CD14-positive monocyte (primary cell): ENCODE measurements around the gene SSBP2. TPM values are rescaled to one million over a fixed set of nuclear protein-coding genes. Genes with fewer than 3 reads are reported as not detected.
A peak's percentile ranks its signal among the peaks of the same experiment; 100 is the strongest.

Experiments
- DNase-seq, 3 donors: peaks; one replicate each; pipeline ENCODE4 v3.0.0-alpha.2; 2011 to 2022
- H2AFZ ChIP-seq: 2 replicates; pipeline ENCODE4 v1.6.0; 2012; ENCODE audit warnings: mild to moderate bottlenecking, low read depth, low read length, inconsistent platforms; ENCODE audit not compliant: insufficient read depth, poor library complexity, severe bottlenecking
- H3K27ac ChIP-seq, 2 donors: 1 replicate in 1 of 2; 2 replicates in 1 of 2; pipeline ENCODE4 v1.5.1; 2012 to 2013; ENCODE audit warnings: low read length in 2 of 2, control low read depth in 1 of 2, inconsistent platforms in 1 of 2, low read depth in 1 of 2, mild to moderate bottlenecking in 1 of 2
- H3K27me3 ChIP-seq, 2 donors: one replicate each; pipeline versions ENCODE4 v1.6.0 to v1.6.1; 2011 to 2013; ENCODE audit warnings: low read length in 2 of 2; ENCODE audit not compliant: control insufficient read depth in 2 of 2, insufficient read depth in 2 of 2
- H3K36me3 ChIP-seq, 2 donors: replicated peaks in 1 of 2; 1 replicate in 1 of 2; 2 replicates in 1 of 2; pipeline versions ENCODE4 v1.5.1 to v1.6.1; 2012 to 2013; ENCODE audit warnings: low read length in 2 of 2, control low read depth in 1 of 2, inconsistent platforms in 1 of 2, mild to moderate bottlenecking in 1 of 2; ENCODE audit not compliant: insufficient read depth in 2 of 2, control insufficient read depth in 1 of 2
- H3K4me1 ChIP-seq, 2 donors: 1 replicate in 1 of 2; 2 replicates in 1 of 2; pipeline versions ENCODE4 v1.5.1 to v1.6.1; 2012 to 2013; ENCODE audit warnings: low read length in 2 of 2, control low read depth in 1 of 2, inconsistent platforms in 1 of 2, mild to moderate bottlenecking in 1 of 2, moderate library complexity in 1 of 2; ENCODE audit not compliant: insufficient read depth in 2 of 2, control insufficient read depth in 1 of 2
- H3K4me2 ChIP-seq: replicated peaks from 2 replicates; pipeline ENCODE3; 2012; ENCODE audit warnings: low read length, moderate library complexity, mild to moderate bottlenecking; ENCODE audit not compliant: poor library complexity, severe bottlenecking; ENCODE audit errors: extremely low read depth
- H3K4me3 ChIP-seq, 3 experiments: fragments of 200-600 bp in 1 of 3; sonication (generic) in 1 of 3; replicated peaks in 1 of 3; 1 replicate in 2 of 3; 2 replicates in 1 of 3; pipeline ENCODE4 v1.5.1; 2011 to 2013; ENCODE audit warnings: low read length in 3 of 3, mild to moderate bottlenecking in 3 of 3, control low read depth in 2 of 3, low read depth in 2 of 3, inconsistent platforms in 1 of 3, moderate library complexity in 1 of 3
- H3K79me2 ChIP-seq: 2 replicates; pipeline ENCODE4 v1.6.0; 2012; ENCODE audit warnings: mild to moderate bottlenecking, control low read depth, inconsistent platforms, low read length, moderate library complexity; ENCODE audit not compliant: insufficient read depth
- H3K9ac ChIP-seq: 2 replicates; pipeline ENCODE4 v1.6.0; 2017; ENCODE audit warnings: low read length, mild to moderate bottlenecking; ENCODE audit not compliant: insufficient read depth, poor library complexity, severe bottlenecking
- H3K9me3 ChIP-seq, 2 donors: replicated peaks in 1 of 2; 1 replicate in 1 of 2; 2 replicates in 1 of 2; pipeline versions ENCODE4 v1.5.1 to v1.6.1; 2012 to 2013; ENCODE audit warnings: low read length in 2 of 2, control low read depth in 1 of 2; ENCODE audit not compliant: control insufficient read depth in 1 of 2, insufficient read depth in 1 of 2
- H4K20me1 ChIP-seq: 2 replicates; pipeline ENCODE4 v1.6.0; 2012; ENCODE audit warnings: mild to moderate bottlenecking, low read length, control low read depth, moderate library complexity; ENCODE audit not compliant: insufficient read depth
- H3K27ac Mint-ChIP-seq, 7 donors: one replicate each; pipeline ENCODE4 v1.8.0; 2020; ENCODE audit warnings: mild to moderate bottlenecking in 7 of 7, mixed read lengths in 7 of 7, moderate library complexity in 6 of 7, inconsistent platforms in 2 of 7
- H3K27me3 Mint-ChIP-seq, 3 donors: one replicate each; pipeline ENCODE4 v1.8.0; 2021 to 2022; ENCODE audit warnings: low read depth in 3 of 3, mild to moderate bottlenecking in 3 of 3, mixed read lengths in 3 of 3, moderate library complexity in 3 of 3, inconsistent platforms in 1 of 3
- H3K36me3 Mint-ChIP-seq, 2 donors: one replicate each; pipeline ENCODE4 v1.8.0; 2020; ENCODE audit warnings: mixed read lengths in 2 of 2, inconsistent platforms in 1 of 2, mild to moderate bottlenecking in 1 of 2
- H3K4me1 Mint-ChIP-seq: one replicate; pipeline ENCODE4 v1.8.0; 2020; ENCODE audit warnings: mild to moderate bottlenecking, mixed read lengths
- H3K4me3 Mint-ChIP-seq, 2 donors: one replicate each; pipeline ENCODE4 v1.8.0; 2020; ENCODE audit warnings: mild to moderate bottlenecking in 2 of 2, mixed read lengths in 2 of 2, moderate library complexity in 1 of 2
- H3K9me3 Mint-ChIP-seq, 7 donors: one replicate each; pipeline ENCODE4 v1.8.0; 2020 to 2022; ENCODE audit warnings: mixed read lengths in 7 of 7, mild to moderate bottlenecking in 6 of 7, moderate library complexity in 6 of 7, inconsistent platforms in 2 of 7
- WGBS: methylation state at CpG from one replicate; pipeline ENCODE4 v1.1.5; 2013; ENCODE audit warnings: missing lambda C conversion rate; ENCODE audit not compliant: insufficient coverage; 5-methylcytosine and 5-hydroxymethylcytosine counted together
- intact Hi-C, 2 donors: fragments of 100-400 bp; cut with micrococcal nuclease; formaldehyde crosslinking; loops; one replicate each; pipeline versions ENCODE4 v1.15.0 to v1.15.1; 2023
- polyA plus RNA-seq, 3 donors: library from polyadenylated mRNA; depleted of rRNA in 1 of 3; unstranded in 2 of 3; stranded (reverse) in 1 of 3; fragments of 300-500 nt in 2 of 3; fragments of >200 nt in 1 of 3; fragmentation: Illumina TruSeq in 2 of 3; gene quantifications; 1 replicate in 2 of 3; 2 replicates in 1 of 3; pipeline ENCODE4 v1.2.3, GENCODE V29; 2012 to 2021
- TF ChIP-seq, protein P1 (sequence below): fragments of 200-600 bp; IDR thresholded peaks from one replicate; pipeline ENCODE4 v1.8.0; 2022; ENCODE audit warnings: antibody characterized with exemption, mild to moderate bottlenecking

Gene SSBP2
- polyA plus RNA-seq, 3 donors: 29.1 to 55.2 (median 53.4) TPM

DNA sequence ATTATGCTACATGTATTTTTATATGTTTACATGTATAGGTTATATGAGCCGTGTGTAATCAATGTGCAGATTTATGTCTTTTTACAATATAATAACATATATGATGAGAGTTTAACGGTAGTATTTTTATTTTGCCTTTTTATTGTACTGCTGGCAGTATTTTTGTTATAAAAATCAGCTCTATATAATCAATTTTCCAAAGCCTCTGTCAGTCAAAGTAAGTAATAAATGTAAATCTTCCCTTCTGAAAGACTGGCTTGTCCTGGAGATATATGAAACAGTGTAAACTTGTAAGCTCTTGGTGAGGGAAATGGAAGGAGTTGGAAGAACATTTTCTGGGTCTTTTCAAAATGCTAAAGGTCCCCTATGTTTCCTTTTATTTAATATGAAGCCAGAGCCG, 173.8 kb downstream of the SSBP2 start:
- Histone ChIP-seq H4K20me1 (no peaks in the 10 kb centered on the region), H3K27ac (no peak overlapping the region), H3K9ac (no peak overlapping the region), H3K27me3 (no peaks in the 10 kb centered on the region), H3K4me1 (peaks cover 0 to 6% of the 10 kb centered on the region in 2 donors), H2AFZ (no peak overlapping the region), H3K79me2 (no peaks in the 10 kb centered on the region), H3K4me2 (no peak overlapping the region), H3K36me3 (no peaks in the 10 kb centered on the region), H3K4me3 (no peak overlapping the region), H3K9me3 (no peaks in the 10 kb centered on the region)
- no peaks in the 10 kb centered on the region for H3K27me3 Mint-ChIP-seq
- TF ChIP-seq, protein P1, sequence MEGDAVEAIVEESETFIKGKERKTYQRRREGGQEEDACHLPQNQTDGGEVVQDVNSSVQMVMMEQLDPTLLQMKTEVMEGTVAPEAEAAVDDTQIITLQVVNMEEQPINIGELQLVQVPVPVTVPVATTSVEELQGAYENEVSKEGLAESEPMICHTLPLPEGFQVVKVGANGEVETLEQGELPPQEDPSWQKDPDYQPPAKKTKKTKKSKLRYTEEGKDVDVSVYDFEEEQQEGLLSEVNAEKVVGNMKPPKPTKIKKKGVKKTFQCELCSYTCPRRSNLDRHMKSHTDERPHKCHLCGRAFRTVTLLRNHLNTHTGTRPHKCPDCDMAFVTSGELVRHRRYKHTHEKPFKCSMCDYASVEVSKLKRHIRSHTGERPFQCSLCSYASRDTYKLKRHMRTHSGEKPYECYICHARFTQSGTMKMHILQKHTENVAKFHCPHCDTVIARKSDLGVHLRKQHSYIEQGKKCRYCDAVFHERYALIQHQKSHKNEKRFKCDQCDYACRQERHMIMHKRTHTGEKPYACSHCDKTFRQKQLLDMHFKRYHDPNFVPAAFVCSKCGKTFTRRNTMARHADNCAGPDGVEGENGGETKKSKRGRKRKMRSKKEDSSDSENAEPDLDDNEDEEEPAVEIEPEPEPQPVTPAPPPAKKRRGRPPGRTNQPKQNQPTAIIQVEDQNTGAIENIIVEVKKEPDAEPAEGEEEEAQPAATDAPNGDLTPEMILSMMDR: no peak
- no peak for DNase-seq
- H3K27ac Mint-ChIP-seq: no peak overlapping the region
- WGBS: no CpG with 5 or more reads among the region's 3 CpGs
- peaks cover 7% of the 10 kb centered on the region for H3K4me1 Mint-ChIP-seq
- H3K9me3 Mint-ChIP-seq: peaks cover 0 to 3% (median 0%) of the 10 kb centered on the region in 7 donors
- no peak overlapping the region for H3K4me3 Mint-ChIP-seq
- intact Hi-C loops: no loop called here
- peaks cover 5 to 7% of the 10 kb centered on the region in 2 donors for H3K36me3 Mint-ChIP-seq

- H2AFZ ChIP-seq: no peak overlapping the region
- intact Hi-C loops: no loop called here
- H3K79me2 ChIP-seq: no peaks in the 10 kb centered on the region
- no peak overlapping the region for H3K4me3 Mint-ChIP-seq
- H3K9me3 ChIP-seq: no peaks in the 10 kb centered on the region
- peaks cover 0 to 6% of the 10 kb centered on the region in 2 donors for H3K4me1 ChIP-seq
- no peak overlapping the region for H3K27ac ChIP-seq
- no peak overlapping the region for H3K4me2 ChIP-seq
- H4K20me1 ChIP-seq: no peaks in the 10 kb centered on the region
- H3K9ac ChIP-seq: no peak overlapping the region
- H3K27me3 Mint-ChIP-seq: no peaks in the 10 kb centered on the region
- H3K36me3 ChIP-seq: no peaks in the 10 kb centered on the region
- H3K27ac Mint-ChIP-seq: no peak overlapping the region
- no peak overlapping the region for H3K4me3 ChIP-seq
- peaks cover 5 to 7% of the 10 kb centered on the region in 2 donors for H3K36me3 Mint-ChIP-seq
- TF ChIP-seq, protein P1: peak; percentile 8
- peaks cover 0 to 3% (median 0%) of the 10 kb centered on the region in 7 donors for H3K9me3 Mint-ChIP-seq
- WGBS: no CpG with 5 or more reads among the region's 1 CpG
- no peaks in the 10 kb centered on the region for H3K27me3 ChIP-seq
- DNase-seq: no peak
- H3K4me1 Mint-ChIP-seq: peaks cover 7% of the 10 kb centered on the region
These were observed 175.0 kb downstream of the SSBP2 start for GRCh38 chr5:81575924-81576323.
